ENCODE data around the gene GPR15LG.

Gene GPR15LG

DNA sequence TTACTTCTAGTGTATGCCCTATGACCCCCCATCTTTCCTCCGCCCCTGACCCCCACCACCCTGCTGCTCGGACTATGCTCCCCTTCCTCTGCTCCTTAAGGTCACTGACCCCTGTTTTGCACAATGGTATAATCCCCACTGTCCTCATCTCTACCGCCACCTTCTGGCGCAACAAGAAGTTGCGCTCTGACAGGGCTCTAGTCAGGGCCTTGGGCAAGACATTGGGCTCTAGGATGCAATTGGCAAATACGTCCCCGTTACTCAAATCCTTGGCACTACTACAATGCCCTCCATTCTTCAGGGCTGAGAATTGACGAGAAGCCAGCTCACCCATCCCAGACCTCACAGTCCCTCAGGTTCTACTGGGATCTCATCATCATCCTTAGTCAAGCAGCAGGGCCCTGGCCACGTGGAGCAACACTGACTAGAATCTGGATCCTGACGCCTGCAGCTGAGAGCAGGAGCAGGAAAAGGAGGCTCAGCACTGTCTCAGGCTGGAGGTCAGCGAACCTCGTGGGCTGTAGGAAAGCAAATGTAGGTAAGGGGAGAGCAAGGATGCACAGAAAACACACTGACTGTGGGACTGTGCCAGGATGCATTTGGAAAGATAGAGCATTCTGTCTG lies 41.1 kb downstream of the GPR15LG start:
- DNase-seq (ENCODE audit: low read depth): no peak

- no peak for DNase-seq (ENCODE audit: low read depth)
These were observed 43.2 kb downstream of the GPR15LG start for GRCh38 chr10:84216834-84217233.

GRCh38 chr10:84217746-84218145 lies 44.1 kb downstream of the GPR15LG start:
- DNase-seq (ENCODE audit: low read depth): no peak

- no peak for DNase-seq (ENCODE audit: low read depth)
These were observed 48.3 kb downstream of the GPR15LG start for GRCh38 chr10:84221916-84222315.

- no peak for DNase-seq (ENCODE audit: low read depth)
These were observed 50.9 kb downstream of the GPR15LG start for GRCh38 chr10:84224411-84225028.

DNA sequence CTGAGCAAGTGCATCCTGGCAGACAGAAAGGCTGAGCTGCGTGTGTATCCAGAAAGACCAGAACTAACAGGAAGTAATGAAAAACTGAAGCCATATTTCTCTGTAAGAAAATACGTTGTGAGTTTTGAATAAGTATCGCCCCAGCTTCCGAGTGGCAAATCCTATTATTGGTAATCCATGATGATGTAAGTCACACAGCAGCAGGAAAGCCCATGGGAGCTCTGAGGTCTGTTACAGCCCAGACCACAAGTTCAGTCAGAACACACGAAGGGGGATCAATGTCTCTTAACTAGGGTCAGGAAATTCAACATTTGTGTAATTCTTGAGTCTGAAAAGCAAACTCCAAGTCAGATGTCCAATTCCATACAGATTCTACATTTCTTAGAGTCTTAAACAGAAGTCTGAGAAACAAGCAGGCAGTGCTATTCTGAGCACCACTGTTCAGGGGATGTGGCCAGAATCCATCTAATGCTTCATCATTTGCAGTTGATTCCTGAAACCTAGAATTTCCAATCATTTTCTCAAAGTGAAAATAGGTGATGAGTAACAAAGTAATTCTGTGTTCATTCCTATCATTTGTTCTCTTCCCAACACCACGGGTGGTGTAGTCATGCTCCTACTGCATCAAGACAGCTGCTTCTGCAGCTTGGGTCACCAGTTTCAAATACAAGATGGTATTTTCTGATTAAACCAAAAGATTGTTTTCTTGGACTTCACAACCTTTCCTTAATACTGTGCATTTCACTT lies 52.0 kb downstream of the GPR15LG start, which contains the start of gene LRIT2:
TSS of gene LRIT2 (minus strand) at position 118 of the 747 bp plus-strand sequence. CDS start at position 94, 24 bp downstream.
- no peak for DNase-seq (ENCODE audit: low read depth)

- no peak for DNase-seq (ENCODE audit: low read depth)
These were observed 53.0 kb downstream of the GPR15LG start for GRCh38 chr10:84226616-84227015.

DNA sequence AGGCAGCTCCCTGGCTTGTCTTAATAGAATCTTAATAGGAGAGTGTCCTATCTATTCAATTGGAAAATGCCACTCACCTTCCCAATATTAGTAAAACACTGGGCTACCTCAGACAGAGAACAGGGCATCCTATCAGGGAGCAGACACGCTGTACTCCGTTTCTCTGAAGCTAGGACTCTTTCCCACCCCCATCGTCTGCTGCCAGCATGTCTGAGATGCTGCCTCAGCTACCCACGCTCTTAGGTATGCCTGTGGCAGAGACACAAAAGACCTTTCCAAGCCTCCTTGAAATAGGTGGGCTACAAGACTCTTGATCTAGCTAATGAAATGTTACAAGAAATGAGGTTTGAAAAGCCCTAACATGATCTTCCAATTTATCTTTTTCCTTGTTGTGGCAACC lies 54.2 kb downstream of the GPR15LG start:
- DNase-seq (ENCODE audit: low read depth): no peak

DNA sequence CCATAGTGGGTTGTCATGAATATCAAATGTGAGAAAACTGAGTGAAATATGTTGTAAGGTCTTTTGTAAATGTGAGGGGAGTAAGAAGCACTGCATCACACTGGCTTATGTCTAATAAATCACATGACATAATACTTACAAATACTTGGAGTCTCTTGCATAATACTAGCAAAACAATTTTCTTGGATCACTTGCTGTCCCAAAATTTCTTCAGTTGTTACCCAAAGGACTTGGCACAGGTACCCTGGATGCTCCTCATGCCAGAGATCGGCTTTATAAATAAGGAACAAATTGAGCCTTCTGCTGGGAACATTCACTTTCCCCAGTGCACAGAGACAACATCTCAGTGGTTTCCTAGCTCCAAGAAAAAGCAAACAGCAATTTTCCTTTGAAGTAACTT lies 56.8 kb downstream of the GPR15LG start:
- DNase-seq (ENCODE audit: low read depth): no peak

GRCh38 chr10:84232376-84232775 lies 58.8 kb downstream of the GPR15LG start:
- DNase-seq (ENCODE audit: low read depth): no peak

- DNase-seq (ENCODE audit: low read depth): no peak
These were observed 60.3 kb downstream of the GPR15LG start for GRCh38 chr10:84233940-84234339.

DNA sequence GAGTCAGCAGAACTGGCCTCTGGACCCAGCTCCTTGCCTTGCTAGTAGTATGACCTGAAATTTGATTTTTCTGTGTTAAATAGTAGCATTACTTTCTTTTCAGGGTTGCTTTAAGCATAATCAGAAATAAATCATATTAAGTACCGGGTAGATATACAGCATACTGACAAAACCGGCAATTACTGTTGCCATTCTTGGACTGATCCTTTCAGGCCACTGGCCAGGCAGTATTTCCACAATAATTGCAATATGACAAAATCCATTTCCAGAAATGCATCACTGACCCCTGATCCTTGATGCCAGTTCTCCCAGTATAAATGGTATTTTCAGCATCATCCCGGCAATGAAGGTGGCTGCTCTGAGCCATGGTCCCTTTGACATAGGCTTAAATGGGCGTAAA lies 60.9 kb downstream of the GPR15LG start:
- no peak for DNase-seq (ENCODE audit: low read depth)

Data from stimulated activated CD8-positive, alpha-beta memory T cell treated with anti-CD3 and anti-CD28 coated beads, Interleukin-15, amount 100 ng/mL, for 24 hours (primary cell).